PC-9 (cell line): Measurements from ENCODE around the gene GRIN3A.

ENCODE experiments used
- CTCF ChIP-seq: fragments of 200-600 bp; sonication (generic); conservative IDR thresholded peaks from 2 replicates; pipeline ENCODE4 v1.6.1; 2017; ENCODE audit warnings: mixed run types, antibody characterized with exemption, mild to moderate bottlenecking, moderate library complexity
- EZH2 ChIP-seq: fragments of 200-600 bp; sonication (generic); IDR thresholded peaks from 2 replicates; pipeline ENCODE4 v1.8.0; 2017; ENCODE audit warnings: antibody characterized with exemption, low read depth

DNA sequence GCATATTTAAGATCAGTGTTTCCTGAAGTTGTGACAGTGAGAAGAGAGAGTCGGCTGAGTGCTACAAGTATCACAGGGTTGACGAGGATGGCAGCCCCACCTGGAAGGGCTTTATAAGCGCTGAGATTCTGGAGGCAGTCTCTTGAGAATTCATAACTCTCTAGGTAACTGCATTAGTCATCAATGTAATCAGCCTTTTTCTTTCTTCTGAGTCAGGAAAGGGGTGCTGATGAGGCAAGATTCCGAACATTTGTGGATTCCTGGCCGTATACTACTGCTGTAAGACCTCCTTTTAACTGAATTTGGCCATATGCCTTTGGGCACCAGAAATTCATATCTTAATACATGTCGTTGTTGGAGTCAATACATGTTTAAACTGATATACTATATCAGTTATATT is 211.4 kb downstream of the GRIN3A start:
- no peak for TF ChIP-seq EZH2
- no peak for TF ChIP-seq CTCF
